HepG2 (cell line): ENCODE measurements around the gene WDR86. TPM values are rescaled to one million over a fixed set of nuclear protein-coding genes. Genes with fewer than 3 reads are reported as not detected.

ENCODE experiments used
- ATAC-seq: fragments of 200-7000 bp; cut with Tn5 transposase; 3 replicates; pipeline ENCODE4 v1.9.1; 2020; ENCODE audit warnings: mild to moderate bottlenecking, moderate library complexity
- BruUV-seq: library from RNA; stranded (reverse); fragments of 400-500 nt; replicated peaks from 2 replicates; lab custom pipeline; 2021; lab: Mats Ljungman, UMichigan
- CTCF ChIA-PET: fragments of 300-600 bp; formaldehyde crosslinking; extraction: SDS; loops from one replicate; lab custom pipeline; 2021; ENCODE audit warnings: low total read pairs, inconsistent platforms, low intra/inter-chr PET ratio; lab: Yijun Ruan, JAX
- POLR2A ChIA-PET: fragments of 350-600 bp; sonication (Branson Sonifier 250); formaldehyde crosslinking; loops from one replicate; lab custom pipeline; 2020; ENCODE audit warnings: antibody characterized with exemption, inconsistent platforms; lab: Yijun Ruan, JAX
- DNase-seq: peaks from one replicate; pipeline ENCODE4 v3.0.0-alpha.2; 2015; ENCODE audit warnings: low spot score
- FAIRE-seq: peaks from 3 replicates; lab custom pipeline; 2011; peaks lifted over from hg19 to GRCh38; lab: Jason Lieb, UNC
- H2AFZ ChIP-seq: one replicate; pipeline ENCODE4 v1.6.1; 2011; ENCODE audit warnings: low read length, inconsistent platforms
- H3K27ac ChIP-seq: fragments of 300-600 bp; 3 replicates; pipeline ENCODE4 v1.8.0; 2011; ENCODE audit warnings: mixed run types, mild to moderate bottlenecking, mixed read lengths, low read length, inconsistent platforms; ENCODE audit not compliant: insufficient read depth; ENCODE audit errors: extremely low read length
- H3K27me3 ChIP-seq, 2 experiments: fragments of 200-600 bp in 1 of 2; 2 replicates in 1 of 2; 3 replicates in 1 of 2; pipeline versions ENCODE4 v1.6.0 to v1.8.0; 2011; ENCODE audit warnings: low read length in 2 of 2, mild to moderate bottlenecking in 2 of 2, moderate library complexity in 2 of 2, inconsistent platforms in 1 of 2; ENCODE audit not compliant: insufficient read depth in 2 of 2, control insufficient read depth in 1 of 2
- H3K36me3 ChIP-seq, 2 experiments: fragments of 200-600 bp in 1 of 2; replicated peaks in 1 of 2; 2 replicates in 1 of 2; 3 replicates in 1 of 2; pipeline versions ENCODE4 v1.5.1 to v1.8.0; 2011; ENCODE audit warnings: low read length in 2 of 2, inconsistent platforms in 1 of 2; ENCODE audit not compliant: insufficient read depth in 2 of 2, control insufficient read depth in 1 of 2
- H3K4me1 ChIP-seq: 2 replicates; pipeline ENCODE4 v1.5.1; 2012; ENCODE audit warnings: low read length, inconsistent platforms; ENCODE audit not compliant: insufficient read depth
- H3K4me2 ChIP-seq: 2 replicates; pipeline ENCODE4 v1.6.0; 2011; ENCODE audit warnings: low read depth, low read length, inconsistent platforms
- H3K4me3 ChIP-seq, 3 experiments: fragments of 200-600 bp in 1 of 3; sonication (generic), shearing (Covaris generic) in 1 of 3; replicated peaks in 1 of 3; 2 replicates each; pipeline ENCODE4 v1.5.1; 2011 to 2016; ENCODE audit warnings: low read length in 3 of 3, inconsistent platforms in 2 of 3, low read depth in 2 of 3, mild to moderate bottlenecking in 2 of 3, control low read depth in 1 of 3, mixed read lengths in 1 of 3; ENCODE audit not compliant: insufficient read depth in 1 of 3
- H3K79me2 ChIP-seq: one replicate; pipeline ENCODE4 v1.6.1; 2011; ENCODE audit warnings: low read length, inconsistent platforms; ENCODE audit not compliant: insufficient read depth
- H3K9ac ChIP-seq: 2 replicates; pipeline ENCODE4 v1.6.0; 2011; ENCODE audit warnings: mild to moderate bottlenecking, low read depth, low read length, inconsistent platforms; ENCODE audit not compliant: insufficient read depth
- H3K9me3 ChIP-seq: 2 replicates; pipeline ENCODE4 v1.5.1; 2012; ENCODE audit warnings: mild to moderate bottlenecking, low read length
- H4K20me1 ChIP-seq: 2 replicates; pipeline ENCODE4 v1.6.0; 2011; ENCODE audit warnings: inconsistent platforms, mild to moderate bottlenecking, low read length, moderate library complexity; ENCODE audit not compliant: insufficient read depth
- GRHL1 ChIP-seq: sonication (generic); formaldehyde crosslinking; conservative IDR thresholded peaks from 2 replicates; pipeline ENCODE4 v1.8.0; 2022; ENCODE audit warnings: missing genetic modification reagents
- PATZ1 ChIP-seq: sonication (generic); formaldehyde crosslinking; IDR thresholded peaks from 2 replicates; pipeline ENCODE4 v1.4.0; 2020; ENCODE audit warnings: missing genetic modification reagents
- RNF2 ChIP-seq: fragments of 450-650 bp; conservative IDR thresholded peaks from 2 replicates; pipeline ENCODE4 v1.6.1; 2016; ENCODE audit warnings: low read depth
- ZNF501 ChIP-seq: sonication (generic); formaldehyde crosslinking; IDR thresholded peaks from 2 replicates; pipeline ENCODE4 v1.5.1; 2020; ENCODE audit warnings: mild to moderate bottlenecking, moderate library complexity, missing genetic modification reagents
- ZNF768 ChIP-seq: sonication (generic); formaldehyde crosslinking; IDR thresholded peaks from 2 replicates; pipeline ENCODE4 v1.4.0; 2020; ENCODE audit warnings: missing genetic modification reagents
- WGBS: methylation state at CpG from one replicate; pipeline ENCODE4 v1.1.6; 2017; ENCODE audit warnings: low lambda C conversion rate; 5-methylcytosine and 5-hydroxymethylcytosine counted together
- in situ Hi-C: cut with HindIII; loops from 2 replicates; pipeline ENCODE4 v1.10.0; 2017; ENCODE audit warnings: low pct_unique_long_range_greater_than_20kb; ENCODE audit not compliant: extremely low pct_ligation_motif_present
- intact Hi-C: fragments of 100-400 bp; cut with micrococcal nuclease; formaldehyde crosslinking; loops from one replicate; pipeline ENCODE4 v1.10.0; 2022; ENCODE audit not compliant: unreplicated experiment
- polyA plus RNA-seq, 8 experiments: library from polyadenylated mRNA; depleted of rRNA in 3 of 8; stranded (reverse) in 7 of 8; unstranded in 1 of 8; fragments of >200 nt; fragmentation: Illumina TruSeq in 4 of 8; extraction: Trizol in 4 of 8; gene quantifications; 2 replicates each; pipeline versions ENCODE4 v1.2.1 to v1.2.3, GENCODE V29; 2011 to 2016; ENCODE audit warnings: low read depth in 4 of 8, missing spikeins in 1 of 8, mixed read lengths in 1 of 8; ENCODE audit not compliant: insufficient read depth in 1 of 8
- total RNA-seq, 5 experiments: library from RNA; depleted of rRNA; stranded (reverse); fragments of >200 nt; fragmentation: Illumina TruSeq; extraction: Trizol; gene quantifications; 2 replicates each; pipeline ENCODE4 v1.2.3, GENCODE V29; 2016; ENCODE audit warnings: low read depth in 1 of 5

The WDR86 gene
- total and polyA plus RNA-seq, 2 of the 13 experiments (the other 11 are each of a cell fraction or from before 2014, with no cell fraction given): 0.11 to 2.9 TPM

GRCh38 chr7:151429560-151430331 is 19.9 kb upstream of the WDR86 start:
- 34% methylated on average over 7 of the region's 10 CpGs for WGBS
- H4K20me1 ChIP-seq: peaks cover 2% of the 10 kb centered on the region; the same call in 1 of the 2 replicates
- ATAC-seq (no peak), DNase-seq (no peak), FAIRE-seq (no peak)
- no TSS peak for BruUV-seq
- H3K4me1 ChIP-seq: no peaks in the 10 kb centered on the region
- in situ Hi-C loops: no loop called here
- ChIA-PET POLR2A (no interaction called here), CTCF (no interaction called here)
- H3K79me2 ChIP-seq: no peaks in the 10 kb centered on the region
- H3K9me3 ChIP-seq: no peaks in the 10 kb centered on the region
- peaks cover 6 to 56% of the 10 kb centered on the region in 2 experiments for H3K27me3 ChIP-seq
- TF ChIP-seq RNF2: no peak
- TF ChIP-seq PATZ1 (CRISPR knock-in tag): no peak
- TF ChIP-seq GRHL1: no peak
- TF ChIP-seq ZNF501: no peak
- peak; percentile 21; the same call in 1 of the 2 replicates for TF ChIP-seq ZNF768
- H3K4me3 ChIP-seq: no peak overlapping the region
- H3K9ac ChIP-seq: no peak overlapping the region
- no peak overlapping the region for H2AFZ ChIP-seq
- H3K36me3 ChIP-seq: no peaks in the 10 kb centered on the region
- no peak overlapping the region for H3K27ac ChIP-seq
- intact Hi-C loops: no loop called here
- H3K4me2 ChIP-seq: no peak overlapping the region
